SK-N-SH (cell line): ENCODE results near the gene EZR. TPM values are rescaled to one million over a fixed set of nuclear protein-coding genes. Genes with fewer than 3 reads are reported as not detected.

Experiments
- CTCF ChIA-PET: fragments of 300-600, 350-600 bp; formaldehyde crosslinking; extraction: SDS; loops from one replicate; lab custom pipeline; 2021; lab: Yijun Ruan, JAX
- POLR2A ChIA-PET: fragments of 350-600 bp; sonication (Branson Sonifier 250); formaldehyde crosslinking; extraction: SDS; loops from one replicate; lab custom pipeline; 2020; ENCODE audit warnings: antibody characterized with exemption, inconsistent platforms; lab: Yijun Ruan, JAX
- DNase-seq: peaks from one replicate; pipeline ENCODE4 v3.0.0; 2012
- H2AFZ ChIP-seq: fragments of 200-600 bp; sonication (generic); 2 replicates; pipeline ENCODE4 v1.8.1; 2016; ENCODE audit warnings: antibody characterized with exemption, mild to moderate bottlenecking, low read depth
- H3F3A ChIP-seq: fragments of 200-600 bp; sonication (generic); replicated peaks from 2 replicates; pipeline ENCODE3; 2016; ENCODE audit warnings: antibody characterized with exemption, mild to moderate bottlenecking; ENCODE audit not compliant: insufficient read depth
- H3K27ac ChIP-seq, 2 experiments: fragments of 200-500 bp in 1 of 2; fragments of 200-600 bp in 1 of 2; sonication (Bioruptor generic) in 1 of 2; sonication (generic), shearing (Covaris generic) in 1 of 2; 2 replicates each; pipeline versions ENCODE4 v1.5.1 to v1.6.1; 2014 to 2016; ENCODE audit warnings: low read depth in 2 of 2, inconsistent platforms in 1 of 2, low read length in 1 of 2, mild to moderate bottlenecking in 1 of 2, mixed read lengths in 1 of 2
- H3K27me3 ChIP-seq: fragments of 200-600 bp; sonication (generic), shearing (Covaris generic); 2 replicates; pipeline ENCODE4 v1.6.1; 2016; ENCODE audit warnings: mixed run types; ENCODE audit not compliant: insufficient read depth
- H3K36me3 ChIP-seq, 2 experiments: fragments of 200-500 bp in 1 of 2; fragments of 200-600 bp in 1 of 2; sonication (Bioruptor generic) in 1 of 2; sonication (generic) in 1 of 2; replicated peaks in 1 of 2; 2 replicates each; pipeline versions ENCODE3 to v1.5.1; 2014 to 2016; ENCODE audit warnings: low read length in 1 of 2, mild to moderate bottlenecking in 1 of 2; ENCODE audit not compliant: insufficient read depth in 2 of 2, control insufficient read depth in 1 of 2
- H3K4me1 ChIP-seq, 2 experiments: fragments of 200-500 bp in 1 of 2; fragments of 200-600 bp in 1 of 2; sonication (Bioruptor generic) in 1 of 2; sonication (generic), shearing (Covaris generic) in 1 of 2; 2 replicates each; pipeline versions ENCODE4 v1.5.1 to v1.6.1; 2014 to 2016; ENCODE audit warnings: low read depth in 1 of 2, low read length in 1 of 2, mixed run types in 1 of 2; ENCODE audit not compliant: insufficient read depth in 2 of 2, control insufficient read depth in 1 of 2
- H3K4me2 ChIP-seq: fragments of 200-600 bp; sonication (generic), shearing (Covaris generic); 2 replicates; pipeline ENCODE4 v1.6.1; 2017; ENCODE audit warnings: mixed run types
- H3K4me3 ChIP-seq, 2 experiments: fragments of 200-500 bp in 1 of 2; fragments of 200-600 bp in 1 of 2; sonication (Bioruptor generic) in 1 of 2; sonication (generic), shearing (Covaris generic) in 1 of 2; 2 replicates each; pipeline versions ENCODE4 v1.5.1 to v1.8.1; 2014 to 2016; ENCODE audit warnings: low read depth in 2 of 2, inconsistent platforms in 1 of 2, low read length in 1 of 2, mild to moderate bottlenecking in 1 of 2, mixed read lengths in 1 of 2, moderate library complexity in 1 of 2
- H3K79me2 ChIP-seq: fragments of 200-600 bp; sonication (generic); 2 replicates; pipeline ENCODE4 v1.8.1; 2017; ENCODE audit warnings: mild to moderate bottlenecking; ENCODE audit not compliant: insufficient read depth
- H3K9ac ChIP-seq: fragments of 200-600 bp; sonication (generic); 2 replicates; pipeline ENCODE4 v1.6.1; 2017; ENCODE audit warnings: mixed run types
- H3K9me2 ChIP-seq: fragments of 200-600 bp; sonication (generic); 2 replicates; pipeline ENCODE4 v1.6.1; 2017; ENCODE audit warnings: mixed run types
- H3K9me3 ChIP-seq: fragments of 200-600 bp; sonication (generic); 2 replicates; pipeline ENCODE4 v1.6.1; 2017; ENCODE audit warnings: mixed run types, mild to moderate bottlenecking, moderate library complexity
- H4K20me1 ChIP-seq: fragments of 200-600 bp; sonication (generic); 2 replicates; pipeline ENCODE4 v1.6.1; 2017; ENCODE audit warnings: mild to moderate bottlenecking, mixed run types; ENCODE audit not compliant: insufficient read depth
- CTCF ChIP-seq: fragments of 200-600 bp; sonication (generic); IDR thresholded peaks from 2 replicates; pipeline ENCODE4 v1.6.1; 2017; ENCODE audit warnings: antibody characterized with exemption, mild to moderate bottlenecking, moderate library complexity
- EZH2phosphoT487 ChIP-seq: fragments of 200-600 bp; sonication (generic); IDR thresholded peaks from 2 replicates; pipeline ENCODE4 v1.6.1; 2017; ENCODE audit warnings: low read depth, mixed run types, mild to moderate bottlenecking, antibody characterized with exemption, moderate library complexity, borderline replicate concordance
- FOXJ3 ChIP-seq: sonication (generic); formaldehyde crosslinking; IDR thresholded peaks from 2 replicates; pipeline ENCODE4 v1.5.1; 2020; ENCODE audit warnings: mild to moderate bottlenecking, missing genetic modification reagents
- MAX ChIP-seq: IDR thresholded peaks from 2 replicates; pipeline ENCODE4 v1.4.0; 2012; ENCODE audit warnings: low read depth
- MXI1 ChIP-seq: IDR thresholded peaks from 2 replicates; pipeline ENCODE4 v1.6.1; 2012; ENCODE audit warnings: mild to moderate bottlenecking, low read depth, low read length, improper control_type of control experiment
- REST ChIP-seq: IDR thresholded peaks from 2 replicates; pipeline ENCODE4 v1.6.1; 2012; ENCODE audit warnings: mild to moderate bottlenecking, low read depth, low read length, moderate library complexity
- RFX5 ChIP-seq: IDR thresholded peaks from 2 replicates; pipeline ENCODE4 v1.6.1; 2012; ENCODE audit warnings: mild to moderate bottlenecking, improper control_type of control experiment, low read length
- ZBTB33 ChIP-seq: IDR thresholded peaks from 2 replicates; pipeline ENCODE4 v1.4.0; 2012; ENCODE audit warnings: low read depth, borderline replicate concordance
- WGBS: methylation state at CpG from one replicate; pipeline ENCODE4 v1.1.6; 2017; ENCODE audit warnings: low lambda C conversion rate; 5-methylcytosine and 5-hydroxymethylcytosine counted together
- polyA plus RNA-seq, 3 experiments: library from polyadenylated mRNA; depleted of rRNA; stranded (reverse); fragments of >200 nt; gene quantifications; 2 replicates each; pipeline ENCODE4 v1.2.3, GENCODE V29; 2012

EZR gene
- polyA plus RNA-seq, 1 of the 3 experiments (the other 2 are of a cell fraction) = 92.0 TPM

- no peaks in the 10 kb centered on the region for H3K9me3 ChIP-seq
- POLR2A ChIA-PET = no interaction called here
These were observed 6.8 kb upstream of the EZR start for GRCh38 chr6:158825951-158826306.

More at GRCh38 chr6:158825951-158826306, 6.8 kb upstream of the EZR start:
- peaks cover 0 to 2% of the 10 kb centered on the region in 2 experiments; a peak in 1 of 4 replicates for H3K4me1 ChIP-seq
- H3K27me3 ChIP-seq = no peaks in the 10 kb centered on the region
- no peak overlapping the region for H3K9ac ChIP-seq
- CTCF ChIA-PET = interaction anchor here (1.0 to 1.5 kb wide), 2 partner anchors 25 to 165 kb away, joined by 3 read pairs; no protein-coding TSS in a partner anchor
- H3K4me2 ChIP-seq = no peak overlapping the region
- H3K4me3 ChIP-seq = no peak overlapping the region
- no peaks in the 10 kb centered on the region for H3K36me3 ChIP-seq
- 78% methylated on average over 9 of the region's 9 CpGs for whole genome bisulfite sequencing
- H3K79me2 ChIP-seq = no peaks in the 10 kb centered on the region
- H4K20me1 ChIP-seq = no peaks in the 10 kb centered on the region
- H3K9me2 ChIP-seq = no peaks in the 10 kb centered on the region
- no peak overlapping the region for H2AFZ ChIP-seq
- TF ChIP-seq ZBTB33 = no peak
- no peak for TF ChIP-seq MXI1
- TF ChIP-seq RFX5 = no peak
- TF ChIP-seq MAX = no peak
- no peak for TF ChIP-seq REST
- TF ChIP-seq EZH2phosphoT487 = no peak
- TF ChIP-seq FOXJ3 (CRISPR knock-in tag) = no peak
- TF ChIP-seq CTCF = no peak
- no peak overlapping the region for H3K27ac ChIP-seq
- peak; percentile 39 for DNase-seq
- no peaks in the 10 kb centered on the region for H3F3A ChIP-seq
